DMS 273 (cell line): ENCODE measurements around the gene ATP2B2.
A peak's percentile ranks its signal among the peaks of the same experiment; 100 is the strongest.

Experiments used
- DNase-seq: peaks from one replicate; lab custom pipeline; 2025; ENCODE audit not compliant: unreplicated experiment; lab: John Stamatoyannopoulos, UW

ATP2B2 gene

GRCh38 chr3:10495614-10496013, 9.8 kb downstream of the ATP2B2 start:
- no peak for DNase-seq

- no peak for DNase-seq
Observed at GRCh38 chr3:10495003-10495402, 10.4 kb downstream of the ATP2B2 start.

- no peak for DNase-seq
Observed at GRCh38 chr3:10494180-10494579, 11.2 kb downstream of the ATP2B2 start.

GRCh38 chr3:10493202-10493589, 12.2 kb downstream of the ATP2B2 start:
- no peak for DNase-seq

- no peak for DNase-seq
Observed at GRCh38 chr3:10492364-10493201, 12.8 kb downstream of the ATP2B2 start.

- DNase-seq: no peak
Observed at GRCh38 chr3:10489746-10490483, 15.5 kb downstream of the ATP2B2 start.

GRCh38 chr3:10487988-10488633, 17.3 kb downstream of the ATP2B2 start:
- no peak for DNase-seq

- no peak for DNase-seq
Observed at GRCh38 chr3:10485806-10486205, 19.6 kb downstream of the ATP2B2 start.

GRCh38 chr3:10485380-10485779, 20.0 kb downstream of the ATP2B2 start:
- DNase-seq: peak; percentile 42

- no peak for DNase-seq
Observed at GRCh38 chr3:10484709-10485108, 20.7 kb downstream of the ATP2B2 start.

GRCh38 chr3:10483686-10484345, 21.6 kb downstream of the ATP2B2 start:
- no peak for DNase-seq

- DNase-seq: no peak
Observed at GRCh38 chr3:10483364-10483675, 22.1 kb downstream of the ATP2B2 start.

- no peak for DNase-seq
Observed at GRCh38 chr3:10482631-10483363, 22.6 kb downstream of the ATP2B2 start.

GRCh38 chr3:10480871-10481378, 24.5 kb downstream of the ATP2B2 start:
- DNase-seq: no peak

- no peak for DNase-seq
Observed at GRCh38 chr3:10479311-10479710, 26.1 kb downstream of the ATP2B2 start.

- DNase-seq: no peak
Observed at GRCh38 chr3:10475983-10476382, 29.4 kb downstream of the ATP2B2 start.

- no peak for DNase-seq
Observed at GRCh38 chr3:10474847-10475246, 30.5 kb downstream of the ATP2B2 start.

- DNase-seq: peak; percentile 24
Observed at GRCh38 chr3:10474275-10474646, 31.1 kb downstream of the ATP2B2 start.

- no peak for DNase-seq
Observed at GRCh38 chr3:10473581-10474274, 31.7 kb downstream of the ATP2B2 start.

- DNase-seq: no peak
Observed at GRCh38 chr3:10472877-10473440, 32.4 kb downstream of the ATP2B2 start.
